B cell (primary cell): ENCODE measurements around the gene ACTN1.

Experiments
- CTCF ChIP-seq: fragments of 200-600 bp; IDR thresholded peaks from one replicate; pipeline ENCODE4 v1.8.0; 2022; ENCODE audit warnings: antibody characterized with exemption, mild to moderate bottlenecking
- EZH2 ChIP-seq: IDR thresholded peaks from 2 replicates; pipeline ENCODE4 v1.6.1; 2012; ENCODE audit warnings: borderline replicate concordance, low read depth, mild to moderate bottlenecking, moderate library complexity, low read length; ENCODE audit not compliant: insufficient read depth, poor library complexity, severe bottlenecking

DNA sequence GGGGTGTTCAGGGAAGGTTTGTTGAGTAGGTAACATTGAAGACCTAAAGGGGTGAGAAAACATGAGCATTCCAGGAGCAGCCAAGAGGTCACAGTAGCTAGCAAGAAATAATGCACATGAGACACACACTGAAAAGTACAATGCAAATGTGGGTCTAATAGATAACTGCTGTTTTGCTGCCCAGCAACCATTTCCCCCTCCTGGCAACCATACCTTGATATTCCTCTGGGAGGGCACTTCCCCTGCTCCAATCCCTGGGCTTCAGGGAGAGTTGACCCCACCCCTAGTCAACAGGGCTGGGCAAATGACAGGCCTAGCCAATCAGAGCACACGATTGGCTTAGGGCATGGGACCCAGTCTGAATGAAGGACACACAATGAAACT lies 8.5 kb upstream of the ACTN1 start:
- TF ChIP-seq EZH2 (no peak), CTCF (no peak)
